Amygdala (tissue), 56 donors: ENCODE measurements around the gene ALPK3.

ENCODE experiments used
- DNase-seq, 56 donors: peaks; one replicate each; lab custom pipeline; 2025; lab: John Stamatoyannopoulos, UW

Gene ALPK3

GRCh38 chr15:84886211-84886983 lies 69.2 kb downstream of the ALPK3 start:
- DNase-seq, result no peak

GRCh38 chr15:84886984-84887299 lies 69.8 kb downstream of the ALPK3 start:
- DNase-seq, result no peak

- DNase-seq, result no peak
Measured at GRCh38 chr15:84887938-84888337, 70.8 kb downstream of the ALPK3 start.

- no peak for DNase-seq
Measured at GRCh38 chr15:84888639-84889038, 71.5 kb downstream of the ALPK3 start.

- no peak for DNase-seq
Measured at GRCh38 chr15:84889313-84889990, 72.3 kb downstream of the ALPK3 start.

GRCh38 chr15:84889991-84890669 lies 73.0 kb downstream of the ALPK3 start:
- DNase-seq, result no peak

GRCh38 chr15:84890670-84891162 lies 73.6 kb downstream of the ALPK3 start:
- no peak for DNase-seq

GRCh38 chr15:84891339-84891738 lies 74.2 kb downstream of the ALPK3 start:
- DNase-seq, result no peak

GRCh38 chr15:84892786-84893307 lies 75.7 kb downstream of the ALPK3 start:
- no peak for DNase-seq

GRCh38 chr15:84893607-84894006 lies 76.5 kb downstream of the ALPK3 start:
- DNase-seq, result no peak

GRCh38 chr15:84894736-84895425 lies 77.7 kb downstream of the ALPK3 start:
- no peak for DNase-seq

GRCh38 chr15:84898761-84899160 lies 81.6 kb downstream of the ALPK3 start:
- no peak for DNase-seq

GRCh38 chr15:84899750-84900149 lies 82.6 kb downstream of the ALPK3 start:
- DNase-seq, result no peak

GRCh38 chr15:84901540-84901939 lies 84.4 kb downstream of the ALPK3 start:
- DNase-seq, result no peak

- DNase-seq, result no peak
Measured at GRCh38 chr15:84903751-84904150, 86.6 kb downstream of the ALPK3 start.

GRCh38 chr15:84904419-84904818 lies 87.3 kb downstream of the ALPK3 start:
- DNase-seq, result no peak

- no peak for DNase-seq
Measured at GRCh38 chr15:84905016-84905916, 88.1 kb downstream of the ALPK3 start.

GRCh38 chr15:84907731-84908130 lies 90.6 kb downstream of the ALPK3 start:
- no peak for DNase-seq

- DNase-seq, result no peak
Measured at GRCh38 chr15:84908564-84908963, 91.4 kb downstream of the ALPK3 start.

- no peak for DNase-seq
Measured at GRCh38 chr15:84909029-84909428, 91.9 kb downstream of the ALPK3 start.
